ENCODE data around the gene DNAI2.

- no peak for TF ChIP-seq EZH2phosphoT487 (IDR thresholded peaks at IDR 0.05; ENCODE audit: borderline replicate concordance)
- TF ChIP-seq CTCF (conservative IDR thresholded peaks at IDR 0.05; ENCODE audit: low read length) = no peak
Observed at GRCh38 chr17:74325743-74326379, 51.8 kb downstream of the DNAI2 start, which contains the start of gene KIF19.

Measured in Loucy (cell line).